Fibroblast of skin of left quadriceps (primary cell): ENCODE results near the gene CNTNAP4.
A peak's percentile ranks its signal among the peaks of the same experiment; 100 is the strongest.

Source experiments
- DNase-seq, 2 experiments: peaks; one replicate each; pipeline ENCODE4 v3.0.0-alpha.2; 2013; ENCODE audit warnings: low read depth in 2 of 2

CNTNAP4 gene

GRCh38 chr16:76309639-76310335 is 32.6 kb downstream of the CNTNAP4 start:
- no peak for DNase-seq

DNA sequence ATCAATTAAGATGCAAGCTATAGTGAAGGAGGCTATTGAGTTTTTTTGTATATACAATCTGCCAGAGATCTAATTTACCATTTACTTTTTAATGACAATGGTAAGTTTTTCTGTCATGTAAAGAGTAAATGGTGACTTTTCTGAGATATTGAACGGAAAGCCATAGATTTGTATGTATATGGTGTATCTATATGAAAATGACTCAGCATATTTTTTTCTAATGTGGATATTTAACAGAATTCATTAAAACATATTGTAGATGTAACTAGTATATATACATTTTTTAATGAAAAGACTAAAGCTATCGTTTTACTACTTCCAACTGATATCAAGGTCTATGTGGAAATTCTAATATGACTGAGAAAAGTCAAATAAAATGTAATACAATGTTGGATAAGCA is 34.1 kb downstream of the CNTNAP4 start:
- no peak for DNase-seq

- no peak for DNase-seq
Measured at GRCh38 chr16:76318565-76318964, 41.4 kb downstream of the CNTNAP4 start.

DNA sequence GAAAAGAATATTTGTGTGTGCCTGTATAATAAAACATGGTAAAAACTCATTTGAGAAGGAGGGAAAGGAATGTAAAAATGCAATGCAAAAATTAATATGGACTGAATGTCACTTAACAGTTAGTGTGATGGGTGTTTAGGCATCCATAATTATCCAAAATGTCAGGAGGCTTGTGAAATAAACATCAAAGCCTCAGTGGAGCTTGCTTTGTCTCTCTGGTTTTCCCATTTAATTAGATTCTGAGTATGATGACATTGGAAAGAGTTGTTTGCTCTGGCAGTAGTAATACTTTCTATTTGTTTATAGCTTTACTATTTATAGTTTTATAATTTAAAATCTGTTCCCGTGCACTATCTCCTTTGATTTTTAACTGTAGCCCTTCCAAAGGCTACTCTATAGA is 51.9 kb downstream of the CNTNAP4 start:
- no peak for DNase-seq

DNA sequence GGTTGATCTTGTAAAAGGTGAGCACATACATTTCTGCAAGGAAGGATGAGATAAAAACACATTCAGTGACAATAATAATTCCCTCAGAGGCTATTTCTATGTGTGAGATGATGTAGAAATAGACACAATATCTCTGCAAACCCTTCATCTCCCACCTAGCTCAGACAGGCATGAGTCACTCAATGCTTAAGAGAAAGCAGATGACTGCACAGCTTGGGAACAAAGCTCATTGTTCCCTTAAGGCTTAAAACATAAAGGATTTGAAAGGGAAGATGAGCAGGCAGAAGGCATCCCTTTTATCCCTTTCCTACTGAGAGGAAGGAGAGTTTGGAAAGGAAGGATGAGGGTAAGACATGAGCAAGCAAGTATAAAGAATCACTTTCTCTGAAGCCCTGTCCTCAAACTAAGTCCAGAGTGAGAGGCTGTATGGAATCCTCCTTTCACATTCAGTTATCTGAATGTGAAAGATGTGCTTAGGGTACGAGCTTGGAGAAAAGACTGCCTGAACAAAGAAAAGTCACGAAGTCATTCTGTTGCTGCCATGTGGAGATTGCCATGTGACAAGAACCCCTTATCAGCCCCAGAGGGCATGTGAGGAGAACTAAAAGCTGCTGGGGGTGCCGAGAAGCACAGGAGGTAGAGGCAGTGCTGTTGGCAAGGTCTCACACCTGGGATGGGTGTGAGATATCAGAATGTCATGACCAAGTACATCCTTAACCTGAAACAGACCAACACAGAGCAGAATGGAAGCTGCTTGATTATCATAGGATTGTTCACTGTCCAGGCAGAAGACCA is 58.2 kb downstream of the CNTNAP4 start:
- peak; percentile 10 to 12 for DNase-seq

DNA sequence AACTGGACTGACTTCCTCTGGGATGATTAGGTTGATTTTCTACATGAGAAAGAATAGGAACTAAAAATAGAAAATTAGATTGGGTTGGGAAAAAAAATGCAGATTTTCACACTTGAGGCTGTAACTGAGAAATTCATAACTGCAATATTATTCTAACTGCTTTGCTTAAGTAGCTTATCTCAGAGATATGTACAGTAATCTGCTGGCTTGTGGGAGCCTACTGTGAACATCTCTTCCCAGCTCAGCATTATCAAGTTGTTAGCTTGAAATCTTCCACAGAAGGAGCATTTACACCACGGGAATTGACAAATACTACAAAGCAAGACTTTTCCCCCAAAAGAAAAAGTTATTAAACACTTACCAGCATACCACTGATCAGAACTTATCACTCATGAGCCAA is 58.9 kb downstream of the CNTNAP4 start:
- no peak for DNase-seq

DNA sequence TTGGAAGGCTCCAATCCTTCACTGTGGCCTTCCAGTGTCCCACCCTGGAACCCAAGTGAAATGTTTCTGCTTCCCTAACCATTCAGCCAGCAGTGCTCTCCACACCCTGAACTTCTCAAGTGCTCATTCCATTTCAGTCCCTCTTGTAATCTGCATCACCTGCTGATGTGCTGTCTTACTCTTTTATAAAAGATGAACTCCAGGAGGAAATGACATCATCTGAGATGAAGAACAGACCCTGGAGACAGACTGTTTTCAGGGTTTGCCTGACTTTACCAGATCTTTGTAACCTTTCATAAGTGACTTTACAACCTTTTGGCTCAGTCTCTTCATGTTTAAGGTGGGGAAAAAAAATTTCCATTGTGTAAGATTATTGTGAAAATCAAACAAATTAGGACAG is 61.3 kb downstream of the CNTNAP4 start:
- DNase-seq = no peak

DNA sequence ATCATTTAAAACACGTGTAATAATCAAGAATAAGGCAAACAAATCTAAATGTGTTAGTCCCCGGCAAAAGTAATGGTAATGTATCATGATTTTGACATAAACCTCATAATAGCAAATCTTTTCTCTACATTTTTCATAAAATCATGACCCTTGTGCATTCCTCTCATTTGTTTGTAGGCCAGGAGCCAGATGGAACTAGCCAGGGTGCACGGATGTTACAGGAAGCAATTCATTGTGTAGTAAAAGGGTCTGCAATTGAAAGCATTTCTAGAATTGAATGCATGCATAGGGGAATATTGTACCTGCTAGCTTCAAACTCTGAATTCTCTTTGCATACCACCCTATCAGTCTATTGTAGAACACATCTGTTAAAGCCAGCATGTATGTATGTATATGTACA is 66.6 kb downstream of the CNTNAP4 start:
- DNase-seq = no peak

- peak; percentile 96 for DNase-seq
Measured at GRCh38 chr16:76345163-76345661, 68.0 kb downstream of the CNTNAP4 start.

DNA sequence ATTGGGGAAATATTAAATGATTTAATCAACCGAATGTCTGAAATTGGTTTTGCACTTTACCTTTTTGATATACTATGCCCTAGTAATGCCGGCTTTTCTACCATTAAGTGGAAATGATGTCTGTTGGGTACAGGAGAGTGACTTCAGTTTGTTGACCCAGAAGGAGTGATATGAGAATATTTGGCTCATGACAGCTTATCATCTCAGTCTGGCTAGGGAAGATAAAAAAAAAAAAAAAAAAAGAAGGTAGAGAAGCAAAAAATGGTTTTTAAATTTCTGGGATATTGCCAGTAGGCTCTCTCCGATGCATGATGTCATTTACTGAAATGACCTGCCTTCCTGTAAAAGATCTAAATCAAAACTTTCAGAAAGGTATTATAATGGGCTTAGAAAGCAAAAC is 69.0 kb downstream of the CNTNAP4 start:
- no peak for DNase-seq

DNA sequence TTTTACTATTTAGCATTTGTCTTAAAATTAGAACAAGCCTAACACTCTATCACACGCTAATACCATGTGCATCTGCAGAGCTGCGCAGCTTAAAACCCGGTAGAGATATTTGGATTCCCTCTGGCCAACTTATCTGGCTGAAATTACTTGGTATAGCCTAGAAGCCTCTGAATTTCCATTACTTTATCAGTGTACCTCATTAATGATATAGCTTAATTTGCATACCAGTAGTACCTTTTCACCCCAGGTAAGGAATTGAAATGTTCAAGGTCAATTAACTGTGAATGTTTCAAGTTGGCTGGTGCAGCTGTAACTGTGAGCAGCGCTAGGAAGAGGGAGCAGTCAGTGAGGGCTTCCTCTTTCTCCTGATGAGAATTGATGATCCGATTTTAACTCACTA is 74.2 kb downstream of the CNTNAP4 start:
- DNase-seq = no peak

GRCh38 chr16:76360404-76360803 is 83.2 kb downstream of the CNTNAP4 start:
- no peak for DNase-seq

- DNase-seq = no peak
Measured at GRCh38 chr16:76370344-76370743, 93.1 kb downstream of the CNTNAP4 start.

DNA sequence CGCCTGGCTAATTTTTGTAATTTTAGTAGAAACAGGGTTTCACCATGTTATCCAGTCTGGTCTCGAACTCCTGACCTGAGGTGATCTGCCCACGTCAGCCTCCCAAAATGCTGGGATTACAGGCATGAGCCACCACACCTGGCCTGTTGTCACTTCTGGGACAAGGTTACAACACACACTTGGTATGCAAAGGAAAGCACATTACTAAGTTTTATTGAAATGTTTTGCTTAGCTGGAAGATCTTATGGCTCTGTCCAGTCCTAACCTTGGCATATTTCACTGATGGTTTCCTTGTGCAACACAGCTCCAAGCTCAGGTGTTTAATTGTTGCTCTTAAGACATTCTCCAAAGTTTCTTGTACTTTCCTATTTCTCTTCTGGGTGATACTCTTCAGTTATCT is 94.2 kb downstream of the CNTNAP4 start:
- DNase-seq = no peak

DNA sequence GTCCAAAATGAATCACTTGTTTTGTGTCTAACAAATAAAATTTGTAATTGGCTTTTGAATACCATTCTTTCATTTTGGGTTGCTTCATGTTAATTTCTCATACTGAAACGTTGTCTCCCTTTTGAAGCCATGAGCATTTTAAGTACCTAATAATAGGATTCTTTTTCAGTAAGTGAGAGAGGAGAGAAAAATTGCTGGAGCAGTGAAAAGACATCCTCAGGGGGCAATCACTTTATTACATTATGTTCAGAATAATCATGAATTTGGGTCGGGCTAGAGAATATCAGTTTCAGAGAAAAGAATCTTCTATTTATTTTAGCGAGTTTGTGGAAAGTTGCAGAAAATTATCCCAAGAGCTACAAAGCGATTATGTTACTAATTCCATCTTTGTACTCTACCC is 96.8 kb downstream of the CNTNAP4 start:
- no peak for DNase-seq

- no peak for DNase-seq
Measured at GRCh38 chr16:76376988-76377387, 99.8 kb downstream of the CNTNAP4 start.

GRCh38 chr16:76378020-76378419 is 100.8 kb downstream of the CNTNAP4 start:
- DNase-seq = no peak

DNA sequence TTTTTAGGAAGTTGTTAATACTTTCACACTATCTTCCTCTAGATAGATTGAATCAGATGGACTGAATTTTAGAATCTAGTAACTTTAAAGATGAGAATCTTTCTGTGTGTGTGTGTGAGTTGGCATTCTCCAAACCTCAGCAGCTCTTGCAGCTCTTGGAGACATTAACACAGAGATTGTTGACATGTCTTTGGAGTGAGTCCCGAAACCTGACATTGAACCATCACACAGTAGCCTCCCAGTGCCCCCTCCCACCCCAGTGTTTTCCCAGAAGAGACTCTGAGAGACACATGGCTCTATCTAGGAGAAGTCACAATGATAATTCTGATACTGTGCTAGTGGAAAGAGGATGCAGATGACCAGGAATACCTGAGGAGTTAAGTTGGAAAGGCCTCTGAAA is 103.9 kb downstream of the CNTNAP4 start:
- DNase-seq = no peak

DNA sequence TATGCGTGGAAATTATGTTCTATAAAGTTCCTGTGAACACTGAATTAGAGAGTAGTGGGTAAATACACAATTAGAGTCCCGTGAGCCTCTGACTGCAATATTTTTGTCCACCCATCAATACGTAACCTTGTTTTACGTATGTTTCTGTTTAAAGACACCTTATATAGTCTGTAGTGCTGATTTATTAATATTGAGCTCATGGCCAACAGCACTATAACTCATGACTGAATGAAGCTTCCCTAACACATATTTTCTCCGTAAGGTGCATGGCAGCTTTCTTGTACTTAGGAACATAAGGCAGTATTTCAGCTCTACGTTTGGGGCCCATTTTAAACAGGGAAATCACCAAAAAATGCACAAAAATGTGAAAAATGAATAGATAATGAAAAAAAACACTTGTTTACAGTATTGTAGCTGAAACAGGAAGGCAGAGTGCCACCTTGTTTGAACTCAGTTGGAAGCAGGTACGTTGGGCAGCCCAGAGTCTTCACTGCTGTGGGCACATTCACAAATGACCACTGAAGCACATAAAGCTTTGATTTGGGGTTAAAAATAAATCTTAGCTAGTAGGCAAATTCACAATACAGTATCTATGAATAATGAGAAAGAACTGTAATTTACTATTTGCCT is 108.5 kb downstream of the CNTNAP4 start:
- no peak for DNase-seq

DNA sequence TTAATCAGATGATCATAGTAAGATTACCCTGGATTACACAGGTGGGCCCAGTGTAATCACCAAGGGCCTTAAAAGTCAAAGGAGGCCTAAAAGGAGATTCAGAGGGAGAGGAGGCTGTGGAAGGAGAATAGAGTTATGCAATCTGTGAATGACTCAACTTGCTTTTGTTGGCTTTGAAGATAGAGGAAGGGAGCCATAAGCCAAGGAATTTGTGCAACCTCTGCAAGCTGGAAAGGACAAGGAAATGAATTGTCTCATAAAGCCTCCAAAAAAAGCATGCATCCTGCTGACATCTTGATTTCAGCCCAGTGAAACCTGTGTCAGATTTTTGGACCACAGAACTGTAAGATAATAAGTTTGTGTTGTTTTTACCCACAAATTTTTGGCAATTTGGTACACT is 109.6 kb downstream of the CNTNAP4 start:
- peak; percentile 9 to 13 for DNase-seq

DNA sequence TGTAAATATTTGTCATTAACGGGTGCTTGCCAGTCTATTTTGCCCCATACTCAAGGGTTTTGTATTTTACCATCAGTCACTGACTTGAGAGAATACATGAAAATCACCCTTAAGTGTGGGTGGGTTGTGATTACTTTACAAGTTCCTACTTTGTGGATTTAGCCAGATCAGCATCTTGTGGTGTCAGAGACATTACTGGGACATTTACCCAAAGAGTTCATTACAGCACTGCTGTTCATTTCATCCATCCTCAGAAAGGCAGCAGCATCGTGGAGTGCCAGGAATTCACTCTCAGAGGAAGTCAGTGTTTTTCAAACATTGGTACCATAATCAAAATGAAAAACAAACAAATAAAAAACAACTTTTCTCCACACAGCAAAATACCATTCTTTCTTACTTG is 110.8 kb downstream of the CNTNAP4 start:
- no peak for DNase-seq

DNA sequence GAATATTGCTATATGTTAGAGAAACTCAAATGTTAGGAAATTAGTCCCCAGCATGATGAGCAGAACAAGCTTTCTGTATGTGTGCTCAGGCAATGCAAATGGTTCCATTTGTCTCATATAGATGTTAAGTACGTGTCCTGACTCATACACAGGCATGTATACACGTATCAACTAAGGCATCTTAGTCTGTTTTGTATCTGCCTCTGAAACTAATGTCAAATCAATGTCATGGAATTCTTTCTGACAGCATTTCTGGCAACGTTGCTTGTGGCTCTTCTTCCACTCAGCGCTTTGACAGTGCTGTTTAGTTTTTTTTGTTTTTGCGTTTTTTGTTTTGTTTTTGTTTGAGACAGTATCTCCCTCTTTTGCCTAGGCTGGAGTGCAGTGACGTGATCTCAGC is 111.9 kb downstream of the CNTNAP4 start:
- DNase-seq = peak; percentile 24 to 29

- no peak for DNase-seq
Measured at GRCh38 chr16:76390476-76390875, 113.3 kb downstream of the CNTNAP4 start.
